SK-N-SH treated with all-trans-retinoic acid at 6 μM for 48 hours (cell line): ENCODE measurements around the gene GALNT11.
A peak's percentile ranks its signal among the peaks of the same experiment; 100 is the strongest.

Experiments used
- ATAC-seq: fragments of 200-7000 bp; cut with Tn5 transposase; 3 replicates; pipeline ENCODE4 v1.9.1; 2020; ENCODE audit warnings: mild to moderate bottlenecking, moderate library complexity
- BACH2 ChIP-seq: fragments of 250-450 bp; sonication (Bioruptor Pico); IDR thresholded peaks from 2 replicates; pipeline ENCODE4 v1.9.0; 2021; ENCODE audit warnings: mild to moderate bottlenecking, borderline replicate concordance
- CSDC2 ChIP-seq: fragments of 250-450 bp; sonication (Bioruptor Pico); IDR thresholded peaks from 2 replicates; pipeline ENCODE4 v1.5.0; 2020; ENCODE audit warnings: mild to moderate bottlenecking, moderate library complexity
- ESRRG ChIP-seq: fragments of 250-450 bp; sonication (Bioruptor Pico); IDR thresholded peaks from 2 replicates; pipeline ENCODE4 v1.6.1; 2021; ENCODE audit warnings: mild to moderate bottlenecking
- GLIS3 ChIP-seq: fragments of 250-450 bp; sonication (Bioruptor Pico); IDR thresholded peaks from 2 replicates; pipeline ENCODE4 v1.5.0; 2020; ENCODE audit warnings: mild to moderate bottlenecking, moderate library complexity
- ISL1 ChIP-seq: fragments of 250-450 bp; sonication (Bioruptor Pico); IDR thresholded peaks from 2 replicates; pipeline ENCODE4 v2.1.2; 2022; ENCODE audit warnings: mild to moderate bottlenecking, moderate library complexity
- PPARA ChIP-seq: fragments of 250-450 bp; sonication (Bioruptor Pico); IDR thresholded peaks from 2 replicates; pipeline ENCODE4 v1.5.0; 2020; ENCODE audit warnings: mild to moderate bottlenecking, borderline replicate concordance
- RARB ChIP-seq: fragments of 250-450 bp; sonication (Bioruptor Pico); IDR thresholded peaks from 2 replicates; pipeline ENCODE4 v1.8.0; 2021; ENCODE audit warnings: mild to moderate bottlenecking, moderate library complexity
- SNAI2 ChIP-seq: fragments of 250-450 bp; sonication (Bioruptor Pico); IDR thresholded peaks from 2 replicates; pipeline ENCODE4 v1.5.0; 2020; ENCODE audit warnings: mild to moderate bottlenecking, moderate library complexity
- TCF4 ChIP-seq: fragments of 250-450 bp; sonication (Bioruptor Pico); IDR thresholded peaks from 2 replicates; pipeline ENCODE4 v1.8.0; 2021; ENCODE audit warnings: mild to moderate bottlenecking, moderate library complexity, borderline replicate concordance
- TOX ChIP-seq: fragments of 250-450 bp; sonication (Bioruptor Pico); IDR thresholded peaks from 2 replicates; pipeline ENCODE4 v1.8.0; 2021; ENCODE audit warnings: mild to moderate bottlenecking, moderate library complexity, borderline replicate concordance
- ZC3H10 ChIP-seq: fragments of 250-450 bp; sonication (Bioruptor Pico); IDR thresholded peaks from 2 replicates; pipeline ENCODE4 v1.5.1; 2021; ENCODE audit warnings: mild to moderate bottlenecking, moderate library complexity
- ZFP30 ChIP-seq: fragments of 450-650 bp; formaldehyde crosslinking; IDR thresholded peaks from 2 replicates; pipeline ENCODE4 v1.5.0; 2022; ENCODE audit warnings: mild to moderate bottlenecking, moderate library complexity
- ZNF565 ChIP-seq: fragments of 450-650 bp; formaldehyde crosslinking; conservative IDR thresholded peaks from 2 replicates; pipeline ENCODE4 v1.5.0; 2020; ENCODE audit warnings: low read depth, mild to moderate bottlenecking, moderate library complexity
- ZNF70 ChIP-seq: fragments of 450-650 bp; formaldehyde crosslinking; IDR thresholded peaks from 2 replicates; pipeline ENCODE4 v1.5.0; 2020; ENCODE audit warnings: mild to moderate bottlenecking, moderate library complexity
- ZNF8 ChIP-seq: fragments of 450-650 bp; formaldehyde crosslinking; IDR thresholded peaks from 2 replicates; pipeline ENCODE4 v1.5.0; 2020; ENCODE audit warnings: mild to moderate bottlenecking, moderate library complexity
- TF ChIP-seq, protein P1 (sequence below): fragments of 250-450 bp; sonication (Bioruptor Pico); IDR thresholded peaks from 2 replicates; pipeline ENCODE4 v1.5.1; 2020; ENCODE audit warnings: low read depth, mild to moderate bottlenecking, moderate library complexity
- TF ChIP-seq, protein P2 (sequence below): fragments of 250-450 bp; sonication (Bioruptor Pico); IDR thresholded peaks from 2 replicates; pipeline ENCODE4 v1.5.1; 2021; ENCODE audit warnings: mild to moderate bottlenecking, moderate library complexity
- TF ChIP-seq, protein P3 (sequence below): fragments of 250-450 bp; sonication (Bioruptor Pico); IDR thresholded peaks from 2 replicates; pipeline ENCODE4 v1.8.0; 2021; ENCODE audit warnings: low read depth, mild to moderate bottlenecking, moderate library complexity, borderline replicate concordance
- TF ChIP-seq, protein P4 (sequence below): fragments of 250-450 bp; sonication (Bioruptor Pico); IDR thresholded peaks from 2 replicates; pipeline ENCODE4 v1.5.0; 2020; ENCODE audit warnings: mild to moderate bottlenecking, moderate library complexity

Gene GALNT11

DNA sequence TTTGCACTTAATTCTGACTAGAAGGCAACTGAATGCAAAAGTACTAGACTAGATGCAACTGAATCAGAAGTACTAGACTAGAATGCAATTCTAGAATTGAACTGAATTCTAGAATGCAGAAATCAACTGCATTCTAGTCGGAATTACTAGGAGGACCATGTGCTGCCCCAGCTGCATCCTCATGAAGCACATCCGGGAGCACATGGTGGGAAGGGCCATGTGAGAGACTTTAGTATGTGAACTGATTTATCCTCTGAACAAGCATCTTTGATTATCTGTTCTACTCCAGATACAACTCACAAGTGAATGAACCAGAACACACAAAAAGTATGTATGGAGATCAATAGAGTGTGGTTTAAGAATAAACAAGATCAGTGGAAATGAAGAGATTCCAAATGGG lies 115.1 kb downstream of the GALNT11 start:
- TF ChIP-seq CSDC2 (CRISPR knock-in tag) = no peak
- no peak for TF ChIP-seq RARB
- no peak for TF ChIP-seq GLIS3
- TF ChIP-seq ZNF70 (CRISPR knock-in tag) = no peak
- no peak for TF ChIP-seq TOX (CRISPR knock-in tag)
- no peak for TF ChIP-seq ZNF565
- no peak for TF ChIP-seq ZFP30 (CRISPR knock-in tag)
- TF ChIP-seq, protein P1, sequence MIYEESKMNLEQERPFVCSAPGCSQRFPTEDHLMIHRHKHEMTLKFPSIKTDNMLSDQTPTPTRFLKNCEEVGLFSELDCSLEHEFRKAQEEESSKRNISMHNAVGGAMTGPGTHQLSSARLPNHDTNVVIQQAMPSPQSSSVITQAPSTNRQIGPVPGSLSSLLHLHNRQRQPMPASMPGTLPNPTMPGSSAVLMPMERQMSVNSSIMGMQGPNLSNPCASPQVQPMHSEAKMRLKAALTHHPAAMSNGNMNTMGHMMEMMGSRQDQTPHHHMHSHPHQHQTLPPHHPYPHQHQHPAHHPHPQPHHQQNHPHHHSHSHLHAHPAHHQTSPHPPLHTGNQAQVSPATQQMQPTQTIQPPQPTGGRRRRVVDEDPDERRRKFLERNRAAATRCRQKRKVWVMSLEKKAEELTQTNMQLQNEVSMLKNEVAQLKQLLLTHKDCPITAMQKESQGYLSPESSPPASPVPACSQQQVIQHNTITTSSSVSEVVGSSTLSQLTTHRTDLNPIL (CRISPR knock-in tag) = no peak
- no peak for TF ChIP-seq PPARA
- TF ChIP-seq, protein P2, sequence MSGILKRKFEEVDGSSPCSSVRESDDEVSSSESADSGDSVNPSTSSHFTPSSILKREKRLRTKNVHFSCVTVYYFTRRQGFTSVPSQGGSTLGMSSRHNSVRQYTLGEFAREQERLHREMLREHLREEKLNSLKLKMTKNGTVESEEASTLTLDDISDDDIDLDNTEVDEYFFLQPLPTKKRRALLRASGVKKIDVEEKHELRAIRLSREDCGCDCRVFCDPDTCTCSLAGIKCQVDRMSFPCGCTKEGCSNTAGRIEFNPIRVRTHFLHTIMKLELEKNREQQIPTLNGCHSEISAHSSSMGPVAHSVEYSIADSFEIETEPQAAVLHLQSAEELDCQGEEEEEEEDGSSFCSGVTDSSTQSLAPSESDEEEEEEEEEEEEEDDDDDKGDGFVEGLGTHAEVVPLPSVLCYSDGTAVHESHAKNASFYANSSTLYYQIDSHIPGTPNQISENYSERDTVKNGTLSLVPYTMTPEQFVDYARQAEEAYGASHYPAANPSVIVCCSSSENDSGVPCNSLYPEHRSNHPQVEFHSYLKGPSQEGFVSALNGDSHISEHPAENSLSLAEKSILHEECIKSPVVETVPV = no peak
- no peak for TF ChIP-seq ZC3H10 (CRISPR knock-in tag)
- TF ChIP-seq, protein P3, sequence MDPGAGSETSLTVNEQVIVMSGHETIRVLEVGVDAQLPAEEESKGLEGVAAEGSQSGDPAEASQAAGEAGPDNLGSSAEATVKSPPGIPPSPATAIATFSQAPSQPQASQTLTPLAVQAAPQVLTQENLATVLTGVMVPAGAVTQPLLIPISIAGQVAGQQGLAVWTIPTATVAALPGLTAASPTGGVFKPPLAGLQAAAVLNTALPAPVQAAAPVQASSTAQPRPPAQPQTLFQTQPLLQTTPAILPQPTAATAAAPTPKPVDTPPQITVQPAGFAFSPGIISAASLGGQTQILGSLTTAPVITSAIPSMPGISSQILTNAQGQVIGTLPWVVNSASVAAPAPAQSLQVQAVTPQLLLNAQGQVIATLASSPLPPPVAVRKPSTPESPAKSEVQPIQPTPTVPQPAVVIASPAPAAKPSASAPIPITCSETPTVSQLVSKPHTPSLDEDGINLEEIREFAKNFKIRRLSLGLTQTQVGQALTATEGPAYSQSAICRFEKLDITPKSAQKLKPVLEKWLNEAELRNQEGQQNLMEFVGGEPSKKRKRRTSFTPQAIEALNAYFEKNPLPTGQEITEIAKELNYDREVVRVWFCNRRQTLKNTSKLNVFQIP (CRISPR knock-in tag) = no peak
- no peak for TF ChIP-seq SNAI2 (CRISPR knock-in tag)
- TF ChIP-seq BACH2 = no peak
- TF ChIP-seq ZNF8 (CRISPR knock-in tag) = no peak
- no peak for TF ChIP-seq ISL1 (CRISPR knock-in tag)
- ATAC-seq = no peak

DNA sequence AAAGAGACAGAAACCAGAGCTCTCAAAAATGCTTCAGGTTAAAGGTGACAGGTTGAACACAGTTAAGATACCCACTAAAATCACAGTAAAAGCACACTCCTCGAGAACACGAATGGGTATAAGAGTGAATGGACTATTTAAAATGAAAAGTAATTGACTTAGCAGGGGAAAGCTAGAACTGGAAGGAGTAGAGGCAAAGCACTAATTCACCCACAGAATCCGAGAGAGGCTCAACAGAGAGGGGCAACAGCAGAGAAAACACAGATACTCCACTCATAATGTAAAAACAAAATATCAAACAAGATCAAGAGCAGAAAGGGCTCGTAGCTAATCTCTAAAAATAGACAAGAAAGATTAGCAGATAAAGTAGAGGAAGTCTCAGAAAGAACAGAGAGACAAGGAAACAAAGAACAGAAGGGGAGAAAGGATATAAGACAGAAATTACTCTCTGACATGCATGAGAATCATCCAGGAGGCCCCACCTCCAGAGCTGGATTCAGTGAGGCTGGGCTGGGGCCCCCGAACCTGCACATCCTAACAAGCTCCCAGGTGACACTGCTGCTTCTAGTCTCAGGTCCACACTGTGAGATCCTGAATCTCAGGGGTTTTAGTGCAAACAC lies 117.6 kb downstream of the GALNT11 start:
- TF ChIP-seq ZNF70 (CRISPR knock-in tag) = no peak
- no peak for TF ChIP-seq BACH2
- TF ChIP-seq RARB = no peak
- TF ChIP-seq TCF4 = no peak
- TF ChIP-seq ZC3H10 (CRISPR knock-in tag) = no peak
- no peak for TF ChIP-seq PPARA
- TF ChIP-seq SNAI2 (CRISPR knock-in tag) = no peak
- TF ChIP-seq, protein P4, sequence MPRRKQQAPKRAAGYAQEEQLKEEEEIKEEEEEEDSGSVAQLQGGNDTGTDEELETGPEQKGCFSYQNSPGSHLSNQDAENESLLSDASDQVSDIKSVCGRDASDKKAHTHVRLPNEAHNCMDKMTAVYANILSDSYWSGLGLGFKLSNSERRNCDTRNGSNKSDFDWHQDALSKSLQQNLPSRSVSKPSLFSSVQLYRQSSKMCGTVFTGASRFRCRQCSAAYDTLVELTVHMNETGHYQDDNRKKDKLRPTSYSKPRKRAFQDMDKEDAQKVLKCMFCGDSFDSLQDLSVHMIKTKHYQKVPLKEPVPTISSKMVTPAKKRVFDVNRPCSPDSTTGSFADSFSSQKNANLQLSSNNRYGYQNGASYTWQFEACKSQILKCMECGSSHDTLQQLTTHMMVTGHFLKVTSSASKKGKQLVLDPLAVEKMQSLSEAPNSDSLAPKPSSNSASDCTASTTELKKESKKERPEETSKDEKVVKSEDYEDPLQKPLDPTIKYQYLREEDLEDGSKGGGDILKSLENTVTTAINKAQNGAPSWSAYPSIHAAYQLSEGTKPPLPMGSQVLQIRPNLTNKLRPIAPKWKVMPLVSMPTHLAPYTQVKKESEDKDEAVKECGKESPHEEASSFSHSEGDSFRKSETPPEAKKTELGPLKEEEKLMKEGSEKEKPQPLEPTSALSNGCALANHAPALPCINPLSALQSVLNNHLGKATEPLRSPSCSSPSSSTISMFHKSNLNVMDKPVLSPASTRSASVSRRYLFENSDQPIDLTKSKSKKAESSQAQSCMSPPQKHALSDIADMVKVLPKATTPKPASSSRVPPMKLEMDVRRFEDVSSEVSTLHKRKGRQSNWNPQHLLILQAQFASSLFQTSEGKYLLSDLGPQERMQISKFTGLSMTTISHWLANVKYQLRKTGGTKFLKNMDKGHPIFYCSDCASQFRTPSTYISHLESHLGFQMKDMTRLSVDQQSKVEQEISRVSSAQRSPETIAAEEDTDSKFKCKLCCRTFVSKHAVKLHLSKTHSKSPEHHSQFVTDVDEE (CRISPR knock-in tag) = no peak
- ATAC-seq = peak; percentile 24

DNA sequence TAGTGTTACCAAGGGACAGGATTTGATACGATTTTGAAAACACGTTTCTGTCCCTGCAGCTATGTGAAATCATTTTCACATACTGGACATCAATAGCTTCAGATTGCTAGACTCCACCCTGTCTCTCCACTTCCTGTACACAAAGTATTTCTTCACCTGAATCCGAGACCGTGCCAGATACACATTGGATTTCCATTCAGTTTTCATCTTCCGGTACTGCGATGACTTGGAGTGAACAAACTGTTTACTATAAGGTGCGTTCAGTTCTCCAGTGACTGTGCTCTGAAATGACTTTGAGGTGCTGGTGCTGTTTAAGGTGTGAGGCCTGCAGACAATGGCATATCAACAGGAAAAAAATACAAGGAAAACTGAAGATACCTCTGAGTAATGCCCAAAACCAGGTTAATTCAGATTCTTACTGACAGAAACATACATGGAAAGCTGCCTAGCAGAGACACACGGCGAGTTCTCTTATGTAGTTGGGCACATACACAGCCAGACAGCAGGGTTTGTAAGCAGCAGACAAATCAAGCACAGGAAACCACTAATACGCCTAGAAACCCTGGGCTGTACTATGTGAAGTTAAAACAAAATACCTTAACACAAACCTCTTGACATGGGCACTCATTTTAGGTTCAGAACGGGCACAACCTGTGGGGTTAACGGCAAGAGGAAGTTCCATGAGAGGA lies 119.2 kb downstream of the GALNT11 start:
- ATAC-seq = no peak
- no peak for TF ChIP-seq GLIS3
- no peak for TF ChIP-seq ESRRG (CRISPR knock-in tag)
- no peak for TF ChIP-seq ZC3H10 (CRISPR knock-in tag)
- TF ChIP-seq ZNF565 = no peak
- TF ChIP-seq, protein P1 (CRISPR knock-in tag) = no peak
- no peak for TF ChIP-seq TCF4
- TF ChIP-seq, protein P3 (CRISPR knock-in tag) = no peak
- TF ChIP-seq ZNF70 (CRISPR knock-in tag) = no peak
- TF ChIP-seq BACH2 = no peak
- TF ChIP-seq, protein P2 = no peak
- no peak for TF ChIP-seq SNAI2 (CRISPR knock-in tag)
